GM18861 (cell line): Measurements from ENCODE around the gene NDUFS8.

Experiments
- ATAC-seq: cut with Tn5 transposase; IDR thresholded peaks from one replicate; pipeline ENCODE4 v1.9.1; 2021; ENCODE audit not compliant: unreplicated experiment

NDUFS8 gene

DNA sequence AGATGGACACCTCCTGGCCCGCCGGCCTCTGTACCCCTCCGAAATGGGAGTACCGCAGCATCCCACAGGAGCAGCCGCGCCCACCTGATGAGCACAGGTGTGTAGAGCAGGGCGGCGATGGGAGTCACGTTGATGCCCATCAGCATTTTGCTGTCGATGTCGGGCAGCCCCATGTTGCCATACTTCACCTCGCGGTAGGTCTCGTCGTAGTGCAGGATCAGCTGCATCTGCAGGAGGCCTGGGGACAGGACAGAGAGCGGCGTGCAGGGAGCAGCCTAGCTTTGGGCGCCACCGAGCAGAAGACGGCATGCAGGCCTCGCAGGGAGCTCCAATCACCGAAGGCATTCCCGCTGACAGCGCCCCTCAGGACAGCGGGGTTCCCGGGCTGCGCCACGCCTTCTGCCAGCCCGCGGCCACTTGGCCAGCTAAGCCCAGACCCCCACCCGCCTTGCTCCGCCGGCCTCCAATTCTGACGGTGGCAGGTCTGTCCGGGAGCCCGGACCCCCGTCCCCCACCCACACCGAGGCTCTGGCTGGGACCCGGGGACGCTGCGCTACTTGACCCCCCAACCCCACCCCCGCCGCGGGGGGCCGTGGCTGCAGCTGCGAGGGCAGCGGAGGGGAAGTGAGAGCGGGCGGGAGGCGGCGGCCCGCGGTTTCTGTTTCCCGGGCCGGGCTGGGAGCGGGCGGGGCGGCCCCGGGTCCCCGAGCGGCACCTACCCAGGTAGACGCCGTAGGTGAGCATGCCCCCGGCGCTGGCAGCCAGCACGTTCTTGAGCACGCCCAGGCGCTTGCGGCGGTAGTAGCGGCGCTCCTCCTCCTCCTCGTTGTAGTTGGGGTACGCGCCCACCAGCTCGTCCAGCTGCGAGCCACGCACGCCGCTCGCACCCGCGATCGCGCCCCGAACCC lies 27.3 kb upstream of the NDUFS8 start:
- peak; percentile 22 for ATAC-seq

DNA sequence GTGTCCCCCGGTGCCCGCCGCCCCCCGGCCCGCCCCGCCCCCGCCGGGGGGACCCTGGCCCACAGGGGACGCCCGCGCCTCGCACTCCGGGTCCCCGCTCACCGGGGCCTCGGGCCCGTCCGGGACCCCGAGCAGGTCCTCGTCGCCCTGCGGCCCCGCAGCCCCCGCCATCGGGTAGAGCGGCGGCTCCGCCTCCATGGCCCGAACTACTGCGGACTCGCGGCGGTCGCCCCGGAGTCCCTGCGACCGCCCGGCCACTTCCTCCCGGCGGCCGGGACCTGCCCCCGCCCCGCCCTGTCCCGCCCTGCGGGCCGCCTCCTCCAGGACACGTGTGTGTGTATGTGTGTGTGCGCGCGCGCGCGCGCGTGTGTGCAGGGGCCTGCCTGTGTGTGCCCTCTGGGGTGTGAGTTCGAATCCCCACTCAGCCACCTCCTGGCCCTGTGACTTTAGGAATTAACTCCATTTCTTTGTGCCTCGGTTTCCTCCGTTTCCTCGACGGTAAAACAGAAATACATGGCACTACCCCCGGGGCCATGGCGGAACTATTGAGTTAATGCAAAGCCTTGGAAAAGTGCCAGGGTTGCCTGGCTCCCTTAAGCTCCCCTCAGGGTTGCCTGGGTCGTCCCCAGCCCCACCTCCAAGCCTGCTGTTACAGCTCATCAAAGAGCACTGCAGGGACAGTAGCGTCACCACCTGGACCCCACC lies 26.5 kb upstream of the NDUFS8 start, which contains the start of gene UNC93B1:
Gene UNC93B1 (minus strand): TSS at position 252 of the 705 bp plus-strand sequence. CDS start 54 bp downstream, at position 198.
- ATAC-seq = peak; percentile 43

GRCh38 chr11:68004551-68005335 lies 25.7 kb upstream of the NDUFS8 start:
- no peak for ATAC-seq

DNA sequence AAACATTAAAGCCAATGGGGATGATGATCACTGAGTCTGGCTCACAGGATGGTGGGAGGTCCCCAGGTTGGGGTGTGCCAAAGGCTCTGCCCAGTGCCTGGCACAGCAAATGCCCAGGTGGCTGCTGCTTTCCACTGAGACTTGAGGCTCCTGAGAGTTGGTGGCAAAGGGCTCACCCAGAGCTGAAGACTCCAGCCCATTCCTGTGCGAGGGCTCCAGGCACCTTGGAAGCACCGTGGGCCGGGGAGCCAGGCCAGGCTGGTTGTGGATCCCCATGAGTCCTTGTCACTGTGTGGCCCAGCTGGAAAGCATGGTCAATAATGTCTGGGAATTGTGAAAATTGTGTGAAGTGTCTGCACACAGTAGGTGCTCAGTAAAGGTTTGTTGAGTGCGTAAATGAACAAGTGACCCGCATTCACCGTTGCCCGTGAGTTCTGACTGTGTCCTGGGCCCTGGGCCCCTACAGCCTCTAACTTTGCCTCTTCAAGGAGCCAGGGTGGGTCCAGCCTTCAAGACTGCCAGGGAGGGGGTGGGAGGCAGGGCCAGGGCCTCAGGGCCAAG lies 23.8 kb upstream of the NDUFS8 start:
- no peak for ATAC-seq

DNA sequence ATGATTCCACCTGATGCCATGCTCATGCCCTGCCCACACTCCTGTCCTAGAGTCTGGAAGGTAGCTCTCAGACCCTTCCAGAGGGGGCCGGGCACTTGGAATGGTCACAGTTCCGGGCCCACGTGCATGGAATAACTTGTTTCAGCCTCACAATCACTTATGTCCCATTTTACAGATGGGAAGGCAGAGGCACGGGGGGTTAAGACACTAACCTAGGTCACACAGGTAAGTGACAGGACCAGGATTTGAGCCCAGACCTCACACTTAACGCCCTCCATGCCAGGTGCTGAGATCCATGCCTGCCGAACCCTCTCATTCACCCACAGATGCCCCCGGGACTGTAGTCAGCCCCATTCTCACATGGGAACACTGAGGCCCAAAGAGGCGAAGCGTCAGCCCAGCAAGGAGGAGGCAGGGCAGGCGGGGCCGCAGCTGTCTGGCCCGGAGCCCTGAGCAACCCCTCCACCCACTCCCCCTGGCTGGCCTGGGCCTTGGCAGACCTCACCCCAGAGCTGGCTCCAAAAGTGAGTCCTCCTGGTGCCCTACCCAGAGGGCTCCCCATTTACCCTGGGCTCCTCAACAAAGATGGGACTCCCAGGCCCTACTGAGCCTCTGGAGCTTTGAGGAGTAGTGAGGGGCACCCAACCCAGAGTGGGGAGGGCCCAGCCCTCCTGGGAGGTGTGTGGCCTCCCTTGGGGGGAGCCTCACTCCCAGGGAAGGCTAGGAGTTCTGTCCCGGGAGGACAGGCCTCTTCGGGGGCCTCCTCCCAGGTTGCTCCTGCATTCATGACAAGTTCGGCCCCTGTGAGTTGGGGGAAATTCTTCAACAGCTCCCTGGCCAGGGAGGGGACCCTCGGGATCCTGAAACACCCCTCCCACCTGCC lies 22.7 kb upstream of the NDUFS8 start:
- ATAC-seq = no peak

DNA sequence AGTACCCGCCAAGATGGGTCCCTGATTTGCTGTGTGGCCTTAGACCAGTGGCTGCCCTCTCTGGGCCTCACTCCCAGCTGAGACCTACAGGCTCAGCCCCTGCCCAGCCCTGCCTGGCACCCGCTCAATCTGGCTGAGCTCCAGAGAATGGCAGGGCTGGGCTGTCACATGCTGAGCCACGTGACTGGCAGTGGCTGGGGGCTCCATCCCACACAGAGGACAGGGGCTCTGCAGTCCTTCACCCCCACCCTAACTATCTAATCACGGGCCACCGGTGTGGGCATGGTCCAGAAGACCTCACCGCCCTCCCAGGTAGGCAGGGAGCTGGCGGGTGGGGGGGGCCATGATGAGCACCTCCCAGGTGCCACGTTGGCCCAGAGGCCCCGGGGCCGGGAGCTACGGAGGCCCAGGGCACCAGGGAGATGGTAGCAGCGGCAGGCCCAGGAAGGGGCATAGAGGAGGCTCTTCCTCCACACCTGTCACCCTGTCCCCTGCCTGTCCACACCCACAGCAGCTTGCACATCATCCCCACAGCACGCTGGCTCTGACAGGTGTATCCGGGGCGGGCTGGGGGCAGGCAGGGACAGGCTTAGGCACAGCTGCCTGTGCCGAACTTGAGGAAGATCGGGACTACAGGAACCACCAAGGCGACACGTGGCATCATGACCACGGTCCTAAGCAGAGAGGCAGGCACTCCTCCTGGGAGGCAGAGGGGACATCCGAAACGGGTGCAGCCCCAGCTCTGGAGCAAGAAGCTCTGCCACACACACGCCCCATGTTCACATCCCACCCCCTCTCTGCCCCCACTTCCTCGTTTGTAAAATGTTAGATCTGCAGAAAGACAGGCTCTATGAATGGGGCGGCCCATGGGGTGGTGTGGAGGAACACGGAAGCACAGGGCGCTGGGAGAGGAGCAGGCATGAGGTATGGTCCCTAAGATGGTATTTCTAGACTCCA lies 21.8 kb upstream of the NDUFS8 start:
- ATAC-seq = no peak

GRCh38 chr11:68009391-68010089 lies 20.9 kb upstream of the NDUFS8 start:
- no peak for ATAC-seq

DNA sequence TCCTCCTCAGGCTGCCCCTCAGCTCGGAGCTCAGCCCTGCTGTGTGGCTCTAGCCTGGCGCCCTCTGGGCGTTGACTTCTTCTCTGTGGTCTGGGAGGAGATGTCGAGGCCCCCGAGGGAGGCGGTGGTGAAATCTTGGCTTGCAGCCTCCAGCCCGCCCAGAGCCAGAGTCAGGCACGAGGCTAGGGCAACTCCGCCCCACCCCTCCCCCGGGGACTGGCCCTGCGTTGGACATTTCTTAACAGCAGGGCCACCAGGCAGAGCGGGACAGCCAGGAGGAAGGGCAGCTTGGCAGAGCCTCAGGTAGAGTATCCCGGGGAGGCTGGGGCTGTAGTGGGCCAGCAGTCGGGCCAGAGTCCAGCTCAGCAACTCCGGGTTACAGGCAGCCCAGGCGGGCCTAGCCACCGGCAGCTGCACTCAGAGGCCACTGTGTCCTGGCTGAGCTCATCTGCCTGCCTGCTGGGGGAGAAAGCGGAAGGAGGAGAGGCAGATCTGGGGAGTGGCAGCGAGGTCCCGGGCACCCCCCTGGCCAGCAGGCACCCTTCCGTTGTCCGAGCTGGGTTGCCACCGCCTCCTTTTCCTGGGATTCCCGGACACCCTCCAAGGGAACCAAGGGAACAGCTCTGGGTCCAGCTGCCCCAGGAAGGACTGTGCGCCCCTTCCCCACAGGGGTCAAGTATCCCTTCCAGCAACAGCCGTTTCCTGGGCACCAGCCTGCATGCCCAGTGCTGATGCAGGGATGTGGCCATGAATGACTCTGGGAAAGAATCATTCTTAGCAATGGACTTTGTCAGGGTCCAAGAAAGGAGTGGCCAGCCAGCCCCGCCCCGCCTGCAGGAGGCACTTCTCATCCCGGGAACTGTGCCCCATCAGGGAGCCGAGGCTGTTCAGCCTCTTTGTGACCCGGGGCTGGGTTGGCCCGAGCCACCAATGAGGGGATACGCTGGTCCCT lies 20.1 kb upstream of the NDUFS8 start, which contains the start of gene ALDH3B1:
Gene ALDH3B1 (plus strand): TSS at position 238 of the 952 bp plus-strand sequence. CDS start 4,971 bp downstream, outside the sequence.
- ATAC-seq = no peak

- ATAC-seq = no peak
Observed at GRCh38 chr11:68011051-68011943, 19.2 kb upstream of the NDUFS8 start.

GRCh38 chr11:68012044-68012842 lies 18.2 kb upstream of the NDUFS8 start:
- no peak for ATAC-seq

DNA sequence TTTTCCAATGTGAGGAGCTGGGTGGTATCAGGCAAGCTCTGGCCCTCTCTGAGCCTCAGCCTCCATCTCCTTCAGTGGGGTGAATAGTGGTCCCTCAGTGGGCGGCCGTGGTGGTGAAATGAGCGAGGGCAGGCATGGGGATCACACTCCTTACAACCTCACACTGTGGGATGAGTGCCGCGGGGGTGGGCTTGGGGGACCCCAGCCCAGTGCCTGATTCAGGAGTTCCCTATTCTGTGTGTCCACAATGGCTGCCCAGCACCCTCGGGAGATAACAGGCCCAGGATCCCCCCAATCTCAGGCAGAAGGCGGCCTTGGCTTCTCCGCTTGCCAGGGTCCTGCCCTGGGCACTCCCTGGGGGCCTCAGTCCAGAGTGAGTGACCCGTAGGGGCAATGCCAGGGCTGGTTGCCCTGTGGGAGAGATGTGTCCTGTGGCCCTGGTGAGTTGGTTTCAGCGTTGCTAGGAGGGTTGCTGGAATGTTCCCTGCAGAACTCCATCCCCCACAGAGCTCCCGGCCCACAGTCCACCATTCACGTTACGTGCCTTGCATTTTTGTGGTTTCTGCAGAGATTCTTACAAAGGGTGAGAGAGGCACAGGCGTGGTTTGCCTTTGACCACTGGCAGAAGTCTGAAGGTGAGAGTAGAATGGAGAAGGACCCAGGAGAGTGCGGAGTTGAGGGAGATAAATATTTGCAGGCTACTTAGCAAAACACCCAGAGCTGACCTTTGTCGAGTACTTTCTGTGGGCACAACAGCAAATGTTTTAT lies 17.5 kb upstream of the NDUFS8 start:
- ATAC-seq = no peak

DNA sequence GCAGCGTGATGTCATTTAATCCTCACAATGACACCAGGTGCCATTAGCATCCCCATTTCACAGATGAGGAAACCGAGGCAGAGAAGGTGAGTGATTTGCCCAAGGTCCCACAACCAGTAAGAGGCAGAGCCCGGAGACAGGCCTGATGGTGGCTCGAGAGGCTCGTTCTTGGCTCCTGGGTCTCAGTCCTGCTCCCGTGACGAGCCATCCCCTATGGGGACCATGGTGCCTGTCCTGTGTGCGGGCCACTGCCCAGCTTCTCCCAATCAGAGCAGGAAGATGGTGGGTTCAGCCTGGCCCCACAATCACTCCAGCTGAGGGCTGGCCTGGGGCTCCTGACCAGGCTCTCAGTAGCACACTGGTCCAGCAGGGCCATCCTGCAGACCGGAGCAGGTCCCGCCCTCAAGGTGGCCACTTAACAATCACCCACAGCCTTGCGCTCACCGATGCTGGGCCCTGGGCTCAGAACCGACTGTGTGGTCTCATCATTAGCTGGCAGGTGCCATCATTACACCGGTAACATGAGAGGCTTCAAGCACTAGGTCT lies 16.8 kb upstream of the NDUFS8 start:
- ATAC-seq = no peak

- no peak for ATAC-seq
Observed at GRCh38 chr11:68014157-68014946, 16.1 kb upstream of the NDUFS8 start.
